Stomach smooth muscle (tissue), 2 donors: ENCODE data around the gene GOLGA5.
"Not testable (repeated sequence)": the region's sequence is repeated elsewhere in the genome, so short reads cannot be mapped to it uniquely, and the experiment has no call there.

Source experiments
- H3K27ac ChIP-seq: one replicate; pipeline ENCODE4 v1.7.0; 2013; ENCODE audit warnings: mild to moderate bottlenecking, low read length, inconsistent platforms
- H3K27me3 ChIP-seq, 2 donors: one replicate each; pipeline ENCODE4 v1.7.0; 2013; ENCODE audit warnings: low read length in 2 of 2; ENCODE audit not compliant: insufficient read depth in 2 of 2, control insufficient read depth in 1 of 2
- H3K36me3 ChIP-seq, 2 donors: one replicate each; pipeline ENCODE4 v1.7.0; 2013; ENCODE audit warnings: low read length in 2 of 2; ENCODE audit not compliant: control insufficient read depth in 2 of 2, insufficient read depth in 2 of 2
- H3K4me1 ChIP-seq: one replicate; pipeline ENCODE4 v1.7.0; 2013; ENCODE audit warnings: low read length; ENCODE audit not compliant: control insufficient read depth, insufficient read depth
- H3K4me3 ChIP-seq, 2 donors: one replicate each; pipeline ENCODE4 v1.7.0; 2013; ENCODE audit warnings: low read length in 2 of 2
- H3K9ac ChIP-seq, 2 donors: one replicate each; pipeline ENCODE4 v1.7.0; 2013; ENCODE audit warnings: low read length in 2 of 2, mild to moderate bottlenecking in 1 of 2
- H3K9me3 ChIP-seq, 2 donors: one replicate each; pipeline ENCODE4 v1.7.0; 2013; ENCODE audit warnings: low read length in 2 of 2; ENCODE audit not compliant: control insufficient read depth in 2 of 2
- donor health status: healthy.
- donor health status: Pancreatic carcinoma.

Gene GOLGA5

DNA sequence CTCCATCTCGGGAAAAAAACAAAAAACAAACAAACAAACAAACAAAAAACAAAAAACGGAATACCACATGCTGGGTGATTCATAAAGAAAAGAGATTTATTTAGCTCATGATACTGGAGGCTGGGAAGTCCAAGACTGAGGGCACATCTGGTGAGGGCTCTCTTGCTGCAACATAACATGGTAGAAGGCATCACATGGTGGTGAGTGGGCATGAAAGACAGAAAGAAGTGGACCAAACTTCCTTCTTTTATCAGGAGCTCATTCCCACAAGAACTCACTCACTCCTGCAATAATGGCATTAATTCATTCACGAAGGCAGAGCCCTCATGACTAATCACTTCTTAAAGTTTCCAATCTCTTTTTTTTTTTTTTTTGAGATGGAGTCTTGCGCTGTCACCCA lies 37.7 kb upstream of the GOLGA5 start:
- Histone ChIP-seq H3K36me3 (no peaks in the 10 kb centered on the region), H3K27ac (no peak overlapping the region), H3K4me3 (no peak overlapping the region), H3K4me1 (no peaks in the 10 kb centered on the region), H3K27me3 (no peaks in the 10 kb centered on the region), H3K9me3 (no peaks in the 10 kb centered on the region), H3K9ac (no peak overlapping the region)

DNA sequence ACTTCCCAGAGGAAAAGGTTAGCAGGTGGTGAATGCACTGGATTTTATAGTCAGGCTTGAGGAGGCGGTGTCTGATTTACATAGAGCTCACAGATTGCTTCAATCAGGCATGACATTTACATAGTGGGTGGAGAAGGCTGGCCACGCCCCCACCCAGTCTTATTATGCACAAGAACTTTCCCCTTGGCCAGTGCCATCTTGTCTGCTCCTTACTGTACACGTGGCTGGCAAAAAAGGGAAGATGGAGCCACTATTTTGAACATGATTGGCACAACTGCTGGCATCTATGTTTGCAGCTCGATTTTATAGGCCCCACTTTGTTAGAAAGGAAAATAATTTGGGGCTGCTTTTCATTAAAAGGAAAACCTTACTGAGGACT lies 34.8 kb upstream of the GOLGA5 start:
- Histone ChIP-seq H3K9me3 (no peaks in the 10 kb centered on the region), H3K4me1 (no peaks in the 10 kb centered on the region), H3K4me3 (no peak overlapping the region), H3K36me3 (no peaks in the 10 kb centered on the region), H3K9ac (no peak overlapping the region), H3K27ac (no peak overlapping the region), H3K27me3 (peaks cover 2 to 4% of the 10 kb centered on the region in 2 donors)

DNA sequence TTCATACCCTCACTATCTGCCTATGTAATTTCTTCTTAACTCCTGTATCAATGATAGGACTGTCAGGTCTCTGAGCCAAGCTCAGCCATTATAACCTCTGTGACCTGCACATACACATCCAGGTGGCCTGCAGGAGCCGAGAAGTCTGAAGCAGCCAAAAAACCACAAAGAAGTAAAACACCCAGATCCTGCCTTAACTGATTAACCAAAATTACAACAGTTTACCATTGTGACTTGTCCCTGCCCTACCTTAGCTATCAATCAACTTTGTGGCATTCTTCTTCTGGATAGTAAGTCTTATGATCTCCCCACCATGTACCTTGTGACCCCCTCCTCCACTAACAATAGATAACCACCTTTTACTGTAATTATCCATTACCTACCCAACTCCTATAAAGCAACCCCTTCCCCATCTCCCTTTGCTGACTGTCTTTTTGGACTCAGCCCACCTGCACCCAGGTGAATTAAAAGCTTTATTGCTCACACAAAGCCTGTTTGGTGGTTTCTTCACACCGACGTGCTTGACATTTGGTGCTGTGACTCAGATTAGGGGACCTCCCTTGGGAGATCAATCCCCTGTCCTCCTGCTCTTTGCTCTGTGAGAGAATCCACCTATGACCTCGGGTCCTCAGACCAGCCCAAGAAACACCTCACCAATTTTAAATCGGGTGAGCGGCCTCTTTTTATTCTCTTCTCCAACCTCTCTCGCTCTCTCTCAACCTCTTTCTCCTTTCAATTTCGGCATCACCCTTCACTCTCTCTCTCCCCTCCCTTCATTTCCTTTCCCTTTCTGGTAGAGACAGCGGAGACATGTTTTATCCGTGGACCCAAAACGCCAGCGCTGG lies 34.2 kb upstream of the GOLGA5 start:
- H3K4me1 ChIP-seq, result no peaks in the 10 kb centered on the region
- H3K27me3 ChIP-seq, result peaks cover 2 to 4% of the 10 kb centered on the region in 2 donors
- no peak overlapping the region for H3K4me3 ChIP-seq
- H3K9me3 ChIP-seq, result no peaks in the 10 kb centered on the region
- no peak overlapping the region for H3K27ac ChIP-seq
- H3K36me3 ChIP-seq, result no peaks in the 10 kb centered on the region
- H3K9ac ChIP-seq, result no peak overlapping the region

GRCh38 chr14:92760524-92760805 lies 33.6 kb upstream of the GOLGA5 start:
- Histone ChIP-seq H3K36me3 (no peaks in the 10 kb centered on the region), H3K9me3 (no peaks in the 10 kb centered on the region), H3K4me3 (no peak overlapping the region), H3K27ac (no peak overlapping the region), H3K27me3 (peaks cover 2 to 4% of the 10 kb centered on the region in 2 donors), H3K9ac (no peak overlapping the region), H3K4me1 (no peaks in the 10 kb centered on the region)

DNA sequence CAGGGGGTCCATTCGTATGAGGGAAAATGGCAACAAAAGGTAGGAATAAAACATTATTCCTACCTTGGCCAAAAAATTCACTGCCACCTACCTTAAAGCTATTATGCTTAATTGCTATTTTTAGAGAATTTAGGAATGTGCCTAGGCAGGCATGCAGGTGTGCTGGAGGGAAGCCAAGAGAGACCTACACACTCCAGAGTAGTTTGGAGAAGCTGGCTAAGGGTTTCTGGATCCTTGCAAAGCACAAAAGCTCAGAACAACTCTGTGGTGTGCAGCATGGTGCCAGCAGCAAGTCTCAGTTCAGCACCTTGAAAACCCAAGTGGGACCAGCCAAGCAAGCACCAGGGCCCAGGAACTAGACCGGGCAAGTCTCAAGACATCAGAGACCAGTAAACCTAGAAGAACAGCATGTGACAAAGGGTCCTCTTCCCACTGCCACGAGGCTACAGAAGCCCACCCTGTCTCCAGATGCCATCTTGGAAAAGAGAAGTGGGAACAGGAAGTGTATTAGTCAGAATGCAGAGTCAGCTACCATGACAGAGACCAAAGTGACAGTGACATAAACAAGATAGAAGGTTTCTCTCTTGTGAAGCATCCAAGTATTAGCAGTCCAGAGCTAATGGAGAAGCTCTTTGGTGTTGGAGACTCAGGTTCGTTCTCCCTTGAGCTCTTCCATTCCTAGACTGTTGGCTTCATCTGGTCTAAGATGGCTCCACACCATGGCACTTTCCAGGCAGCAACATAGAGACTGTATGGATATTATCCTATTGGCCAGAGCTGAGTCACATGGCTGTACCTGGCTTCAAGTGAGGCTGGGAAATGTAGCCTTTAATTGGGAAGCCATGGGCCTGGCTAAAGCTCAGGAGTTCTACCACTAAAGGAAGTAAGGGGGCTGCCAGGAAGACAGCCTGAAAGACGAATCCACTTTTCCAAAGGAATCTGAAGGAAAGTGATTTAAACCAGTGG lies 30.2 kb upstream of the GOLGA5 start:
- H3K27ac ChIP-seq, H3K27me3 ChIP-seq, H3K9ac ChIP-seq, H3K4me1 ChIP-seq, H3K4me3 ChIP-seq, H3K36me3 ChIP-seq, H3K9me3 ChIP-seq: not testable (repeated sequence)

GRCh38 chr14:92768236-92768635 lies 25.9 kb upstream of the GOLGA5 start:
- H3K9ac ChIP-seq, H3K4me1 ChIP-seq, H3K27me3 ChIP-seq, H3K4me3 ChIP-seq, H3K27ac ChIP-seq, H3K36me3 ChIP-seq, H3K9me3 ChIP-seq: not testable (repeated sequence)

GRCh38 chr14:92768795-92769194 lies 25.3 kb upstream of the GOLGA5 start:
- Histone ChIP-seq H3K27me3 (peaks cover 0 to 3% of the 10 kb centered on the region in 2 donors), H3K27ac (no peak overlapping the region), H3K36me3 (no peaks in the 10 kb centered on the region), H3K9me3 (no peaks in the 10 kb centered on the region), H3K4me1 (no peaks in the 10 kb centered on the region), H3K4me3 (no peak overlapping the region), H3K9ac (no peak overlapping the region)

DNA sequence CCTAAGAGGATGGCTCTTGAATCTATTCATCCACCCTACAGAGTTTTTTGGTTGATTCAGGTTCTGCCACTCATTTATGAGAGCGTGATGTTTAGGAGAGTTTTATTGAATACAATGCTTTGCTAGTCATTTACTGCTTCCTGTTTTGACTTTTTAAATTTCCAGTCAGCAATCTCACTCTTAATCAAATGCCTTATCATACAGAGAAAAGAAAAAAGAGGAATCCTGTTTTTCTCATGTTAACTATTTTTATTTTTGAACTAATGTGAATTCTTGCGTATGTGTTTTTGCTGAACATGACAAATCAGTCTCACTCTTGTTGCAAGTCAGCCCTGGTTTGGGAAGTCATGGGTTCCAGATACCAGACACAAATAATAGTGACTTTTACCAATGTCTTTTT lies 23.6 kb upstream of the GOLGA5 start:
- Histone ChIP-seq H3K36me3 (no peaks in the 10 kb centered on the region), H3K27ac (no peak overlapping the region), H3K4me3 (no peak overlapping the region), H3K27me3 (peaks cover 0 to 3% of the 10 kb centered on the region in 2 donors), H3K4me1 (no peaks in the 10 kb centered on the region), H3K9me3 (no peaks in the 10 kb centered on the region), H3K9ac (no peak overlapping the region)

- Histone ChIP-seq H3K9me3 (no peaks in the 10 kb centered on the region), H3K27me3 (peaks cover 0 to 3% of the 10 kb centered on the region in 2 donors), H3K4me1 (no peaks in the 10 kb centered on the region), H3K27ac (no peak overlapping the region), H3K4me3 (no peak overlapping the region), H3K36me3 (no peaks in the 10 kb centered on the region), H3K9ac (no peak overlapping the region)
These were observed 19.5 kb upstream of the GOLGA5 start for GRCh38 chr14:92774572-92774971.

DNA sequence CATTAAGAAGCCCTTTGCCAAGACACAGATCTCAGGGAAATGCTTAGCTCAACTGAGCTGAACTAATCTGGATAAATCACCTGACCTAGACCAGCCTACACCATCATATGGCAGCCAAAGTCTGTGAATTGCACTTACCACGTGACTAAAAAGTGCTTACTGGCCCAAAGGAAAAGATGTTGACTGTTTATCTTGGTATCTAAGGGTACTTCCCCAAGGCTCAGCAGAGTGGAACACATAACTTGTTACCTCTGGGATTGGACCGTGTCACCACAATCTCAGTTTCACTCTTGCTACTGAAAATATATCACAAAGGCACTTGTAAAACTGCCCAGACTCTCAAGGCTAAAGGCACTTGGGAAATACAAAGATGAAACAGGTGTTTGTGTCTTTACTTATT lies 18.8 kb upstream of the GOLGA5 start:
- H3K9ac ChIP-seq, H3K9me3 ChIP-seq, H3K4me1 ChIP-seq, H3K27me3 ChIP-seq, H3K36me3 ChIP-seq, H3K4me3 ChIP-seq, H3K27ac ChIP-seq: not testable (repeated sequence)
